ENCODE results near the gene MINDY2.

The MINDY2 gene

GRCh38 chr15:58736018-58736643 is 35.0 kb upstream of the MINDY2 start:
- DNase-seq, result no peak
- Histone ChIP-seq H3K9ac (ENCODE audit: low read length) (no peak overlapping the region), H3K9me3 (replicated peaks; ENCODE audit: insufficient read depth, low read length) (no peaks in the 10 kb centered on the region), H3K9me2 (replicated peaks; ENCODE audit: insufficient read depth, low read length) (no peaks in the 10 kb centered on the region), H3K4me1 (ENCODE audit: low read length) (peaks cover 12% of the 10 kb centered on the region; the same call in 1 of the 2 replicates), H4K20me1 (ENCODE audit: insufficient read depth, low read length) (peaks cover 71% of the 10 kb centered on the region), H3K4me2 (ENCODE audit: low read depth, low read length) (no peak overlapping the region), H3K4me3 (ENCODE audit: low read length) (no peak overlapping the region), H3K36me3 (replicated peaks; ENCODE audit: insufficient read depth, low read length) (0 out of 2 replicates have a peak, but pooled peaks cover 4% of the 10 kb centered on the region), H3K27ac (ENCODE audit: low read length) (no peak overlapping the region), H2AFZ (ENCODE audit: low read length) (no peak overlapping the region), H3F3A (ENCODE audit: insufficient read depth, low read length) (peaks cover 4% of the 10 kb centered on the region; the same call in 1 of the 2 replicates), H3K27me3 (replicated peaks; ENCODE audit: insufficient read depth, low read length) (no peaks in the 10 kb centered on the region), H3K79me2 (ENCODE audit: low read length) (peaks cover 96% of the 10 kb centered on the region)
- TF ChIP-seq EZH2phosphoT487 (IDR thresholded peaks at IDR 0.05; ENCODE audit: low read length), result no peak
- TF ChIP-seq CTCF (IDR thresholded peaks at IDR 0.05; ENCODE audit: low read length), result no peak
- TF ChIP-seq EZH2 (optimal IDR thresholded peaks at IDR 0.05; ENCODE audit: low read depth, low read length), result no peak

DNA sequence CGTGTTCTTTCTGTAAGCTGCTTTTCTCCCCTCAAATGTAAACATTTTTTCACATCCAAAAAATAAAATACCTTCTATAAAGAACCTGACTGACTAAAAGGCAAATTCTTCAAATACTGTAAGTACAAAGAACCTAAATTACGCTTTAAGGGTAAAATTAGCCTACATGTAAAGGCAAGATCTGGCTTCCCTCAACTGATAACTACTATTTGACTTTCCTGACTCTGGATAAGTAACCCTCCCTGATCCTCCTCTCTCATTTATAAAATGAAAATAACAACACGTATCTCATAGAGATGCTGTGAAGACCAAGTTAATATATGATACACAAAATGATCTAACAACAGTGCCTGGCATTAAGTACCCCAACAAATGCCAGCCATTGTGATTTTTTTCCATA is 33.8 kb upstream of the MINDY2 start:
- no peak overlapping the region for H3K27ac ChIP-seq (ENCODE audit: low read length)
- no peaks in the 10 kb centered on the region for H3K27me3 ChIP-seq (replicated peaks; ENCODE audit: insufficient read depth, low read length)
- peaks cover 75% of the 10 kb centered on the region for H4K20me1 ChIP-seq (ENCODE audit: insufficient read depth, low read length)
- H3K9me2 ChIP-seq (replicated peaks; ENCODE audit: insufficient read depth, low read length), result no peaks in the 10 kb centered on the region
- 0 out of 2 replicates have a peak, but pooled peaks cover 4% of the 10 kb centered on the region for H3K36me3 ChIP-seq (replicated peaks; ENCODE audit: insufficient read depth, low read length)
- no peak overlapping the region for H3K9ac ChIP-seq (ENCODE audit: low read length)
- H3K4me1 ChIP-seq (ENCODE audit: low read length), result peaks cover 12% of the 10 kb centered on the region; the same call in 1 of the 2 replicates
- H3K9me3 ChIP-seq (replicated peaks; ENCODE audit: insufficient read depth, low read length), result no peaks in the 10 kb centered on the region
- no peak for DNase-seq
- H3K79me2 ChIP-seq (ENCODE audit: low read length), result peaks cover 96% of the 10 kb centered on the region
- H3K4me3 ChIP-seq (ENCODE audit: low read length), result no peak overlapping the region
- H2AFZ ChIP-seq (ENCODE audit: low read length), result no peak overlapping the region
- TF ChIP-seq EZH2 (optimal IDR thresholded peaks at IDR 0.05; ENCODE audit: low read depth, low read length), result no peak
- no peak for TF ChIP-seq EZH2phosphoT487 (IDR thresholded peaks at IDR 0.05; ENCODE audit: low read length)
- no peak for TF ChIP-seq CTCF (IDR thresholded peaks at IDR 0.05; ENCODE audit: low read length)
- H3K4me2 ChIP-seq (ENCODE audit: low read depth, low read length), result no peak overlapping the region
- peaks cover 4% of the 10 kb centered on the region; the same call in 1 of the 2 replicates for H3F3A ChIP-seq (ENCODE audit: insufficient read depth, low read length)

DNA sequence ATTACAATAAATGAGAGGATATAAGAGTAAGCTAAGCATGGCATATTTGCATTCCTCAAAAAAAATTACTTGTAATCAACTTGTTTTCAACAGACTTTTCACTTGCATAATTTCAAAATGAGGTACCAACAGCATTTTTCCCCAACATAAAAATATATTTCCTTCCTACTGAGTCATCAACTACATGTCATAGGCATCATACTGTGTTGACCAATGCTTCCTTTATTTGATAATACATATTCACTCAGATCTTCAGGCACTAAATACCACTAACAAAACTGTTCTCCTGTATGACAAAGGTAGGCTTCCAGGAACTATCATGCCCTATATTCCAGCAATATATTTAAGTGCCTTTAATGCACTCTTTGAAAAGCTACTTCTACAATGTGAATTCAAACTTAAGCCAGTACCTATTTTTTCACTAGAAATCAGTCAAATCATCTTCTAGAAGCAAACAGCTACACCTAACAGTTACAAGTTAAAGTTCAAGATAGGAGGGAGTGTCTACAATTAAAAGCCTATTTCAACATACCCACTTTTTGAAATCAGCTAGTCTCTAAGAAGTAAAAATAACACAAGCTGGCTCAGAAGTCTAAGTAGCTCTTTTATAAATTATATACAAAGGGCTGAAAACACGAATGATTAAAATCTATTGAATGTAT is 32.9 kb upstream of the MINDY2 start:
- Histone ChIP-seq H3K9ac (ENCODE audit: low read length) (no peak overlapping the region), H3K27ac (ENCODE audit: low read length) (no peak overlapping the region), H2AFZ (ENCODE audit: low read length) (no peak overlapping the region), H3K4me2 (ENCODE audit: low read depth, low read length) (no peak overlapping the region), H3K9me3 (replicated peaks; ENCODE audit: insufficient read depth, low read length) (no peaks in the 10 kb centered on the region), H3K36me3 (replicated peaks; ENCODE audit: insufficient read depth, low read length) (no peaks in the 10 kb centered on the region), H3K27me3 (replicated peaks; ENCODE audit: insufficient read depth, low read length) (no peaks in the 10 kb centered on the region), H3K4me3 (ENCODE audit: low read length) (no peak overlapping the region), H3K4me1 (ENCODE audit: low read length) (peaks cover 12% of the 10 kb centered on the region; the same call in 1 of the 2 replicates), H4K20me1 (ENCODE audit: insufficient read depth, low read length) (peaks cover 78% of the 10 kb centered on the region), H3K9me2 (replicated peaks; ENCODE audit: insufficient read depth, low read length) (no peaks in the 10 kb centered on the region), H3F3A (ENCODE audit: insufficient read depth, low read length) (no peaks in the 10 kb centered on the region), H3K79me2 (ENCODE audit: low read length) (peaks cover 96% of the 10 kb centered on the region)
- DNase-seq, result no peak
- TF ChIP-seq CTCF (IDR thresholded peaks at IDR 0.05; ENCODE audit: low read length) (no peak), EZH2 (optimal IDR thresholded peaks at IDR 0.05; ENCODE audit: low read depth, low read length) (no peak), EZH2phosphoT487 (IDR thresholded peaks at IDR 0.05; ENCODE audit: low read length) (no peak)
